GM18505 (cell line): ENCODE data around the gene MEI1.

ENCODE experiments used
- ATAC-seq: cut with Tn5 transposase; IDR thresholded peaks from one replicate; pipeline ENCODE4 v1.9.1; 2021; ENCODE audit not compliant: unreplicated experiment
- POLR2A ChIP-seq: IDR thresholded peaks from 4 replicates; pipeline ENCODE4 v1.6.1; 2011; ENCODE audit warnings: borderline replicate concordance; ENCODE audit not compliant: insufficient read depth, insufficient read length; ENCODE audit errors: extremely low read depth

MEI1 gene

DNA sequence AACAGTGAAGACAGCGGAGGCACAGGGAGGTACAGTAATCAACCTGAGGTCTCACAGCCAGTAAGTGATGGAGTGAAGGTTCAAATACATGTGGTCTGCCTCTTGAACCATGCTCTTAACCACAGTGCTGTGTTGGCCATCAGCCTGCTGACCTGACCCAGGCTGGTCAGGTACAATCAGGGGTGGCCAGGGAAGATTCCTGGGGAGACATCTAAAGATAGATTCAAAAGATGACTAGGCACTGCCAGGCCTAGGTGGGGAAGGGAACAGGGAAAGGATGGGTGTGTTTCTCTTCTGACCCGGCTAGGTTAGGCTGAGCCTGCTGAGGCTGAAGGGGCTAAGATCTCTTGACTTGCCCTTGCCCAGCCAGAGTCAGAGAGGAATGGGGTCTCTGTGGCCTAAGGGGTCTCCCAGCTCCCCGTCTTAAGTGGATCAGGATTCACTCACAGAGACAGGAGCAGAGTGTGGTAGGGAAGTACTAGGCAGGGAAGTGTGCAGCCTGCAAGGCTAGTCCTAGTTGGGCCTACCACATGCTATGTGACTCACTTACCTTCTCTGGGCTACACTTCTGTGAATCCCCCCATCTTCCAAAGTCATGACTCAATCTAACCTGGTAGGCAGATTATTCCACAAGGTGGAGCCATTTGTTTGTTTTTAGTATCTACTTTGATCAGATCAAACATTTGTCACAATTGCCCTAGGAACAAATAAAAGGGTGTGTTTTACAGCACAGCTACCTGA lies 123.2 kb downstream of the MEI1 start:
- no peak for TF ChIP-seq POLR2A
- no peak for ATAC-seq

DNA sequence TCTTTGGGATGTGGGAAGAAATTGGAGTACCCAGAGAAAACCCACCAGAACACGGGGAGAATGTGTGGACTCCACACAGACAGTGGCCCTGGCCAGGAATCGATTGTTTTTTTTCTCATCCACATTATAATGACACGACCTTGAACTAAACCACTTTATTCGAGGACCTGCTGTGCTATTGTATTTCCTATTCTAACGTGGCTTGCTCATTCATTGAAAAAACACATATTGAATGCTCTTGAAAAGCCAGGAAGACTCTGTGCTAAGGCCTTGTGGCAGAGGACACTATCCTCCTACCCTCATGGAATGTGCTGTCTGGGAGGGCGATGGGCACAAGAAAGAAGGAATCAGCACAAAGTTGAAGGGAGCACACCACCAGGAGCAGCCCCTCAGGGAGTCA lies 124.5 kb downstream of the MEI1 start:
- ATAC-seq, result no peak
- TF ChIP-seq POLR2A, result no peak

GRCh38 chr22:41825376-41825775 lies 126.1 kb downstream of the MEI1 start:
- no peak for TF ChIP-seq POLR2A
- ATAC-seq, result no peak

- TF ChIP-seq POLR2A, result no peak
- no peak for ATAC-seq
These were observed 126.7 kb downstream of the MEI1 start for GRCh38 chr22:41826021-41826420.

GRCh38 chr22:41826430-41827383 lies 127.4 kb downstream of the MEI1 start:
- TF ChIP-seq POLR2A, result no peak
- ATAC-seq, result no peak

GRCh38 chr22:41827671-41828070 lies 128.4 kb downstream of the MEI1 start:
- ATAC-seq, result no peak
- TF ChIP-seq POLR2A, result no peak

GRCh38 chr22:41828516-41828915 lies 129.2 kb downstream of the MEI1 start:
- TF ChIP-seq POLR2A, result no peak
- ATAC-seq, result no peak

DNA sequence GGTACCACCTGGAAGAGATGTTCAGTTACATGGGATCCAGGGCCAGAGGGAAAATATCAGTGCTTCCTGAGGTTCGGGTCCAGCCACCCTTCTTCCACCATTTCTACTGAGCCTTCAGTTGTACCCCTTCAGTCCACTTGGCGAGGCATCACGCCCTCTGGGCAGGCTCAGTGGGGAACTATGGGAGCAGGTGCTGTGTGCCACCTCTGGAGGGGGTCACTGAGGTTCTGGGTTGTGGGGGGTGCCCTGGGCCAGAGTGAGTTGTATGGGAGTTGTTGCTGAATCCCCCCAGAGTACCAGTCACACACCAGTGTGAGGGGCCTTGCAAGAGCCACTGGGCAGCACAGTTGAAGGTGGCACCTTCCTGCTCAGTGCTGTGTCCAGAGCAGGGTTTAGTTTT lies 130.9 kb downstream of the MEI1 start:
- no peak for TF ChIP-seq POLR2A
- no peak for ATAC-seq

DNA sequence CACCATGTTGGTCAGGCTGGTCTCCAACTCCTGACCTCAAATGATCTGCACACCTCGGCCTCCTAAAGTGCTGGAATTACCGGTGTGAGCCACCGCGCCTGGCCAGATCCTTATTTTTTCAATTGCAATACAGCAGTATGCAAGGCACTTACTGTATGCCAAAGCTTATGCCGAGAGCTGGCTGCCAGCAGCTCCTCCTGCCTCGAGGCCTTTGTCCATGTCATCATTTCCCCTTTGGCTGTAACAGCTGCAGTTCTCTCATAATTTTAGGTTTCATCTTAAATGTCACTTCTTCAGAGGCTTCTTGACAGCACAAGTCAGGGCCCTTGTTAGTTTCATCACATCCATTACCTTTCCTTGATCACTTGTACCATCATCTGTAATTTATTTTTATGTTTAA lies 132.1 kb downstream of the MEI1 start:
- TF ChIP-seq POLR2A, result no peak
- ATAC-seq, result no peak

DNA sequence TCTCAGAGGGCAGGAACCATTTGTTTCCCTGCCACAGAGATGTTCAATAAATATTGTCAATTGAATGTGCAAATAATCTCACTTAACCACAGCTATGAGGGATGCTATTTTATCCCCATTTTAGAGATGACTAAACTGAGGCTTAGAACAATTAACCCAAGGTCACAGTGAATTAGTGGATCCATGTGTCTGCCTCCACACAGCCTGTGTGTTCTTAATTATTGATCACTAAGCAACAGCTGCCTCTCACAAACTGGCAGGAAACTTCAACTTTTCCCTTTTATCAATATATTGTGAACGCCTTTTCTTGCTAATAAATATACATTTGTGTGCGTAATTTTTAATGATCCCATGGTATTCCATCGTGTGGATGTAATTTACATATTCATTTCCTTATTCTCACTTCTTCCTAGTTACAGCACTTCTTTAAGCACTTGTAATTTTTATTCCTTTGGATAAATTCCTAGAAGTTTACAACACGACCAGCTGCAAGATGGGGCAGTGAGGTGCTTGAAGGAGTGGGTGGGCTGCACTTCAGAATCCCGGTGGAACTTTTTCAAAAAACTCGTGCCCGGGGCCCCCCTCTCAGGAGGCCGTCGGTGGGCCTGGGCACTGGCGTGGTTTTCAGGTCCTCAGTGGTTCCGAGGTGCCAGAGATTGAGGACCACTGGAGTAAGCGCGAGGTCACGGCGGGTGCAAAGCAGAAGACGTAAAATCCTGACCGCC lies 132.7 kb downstream of the MEI1 start:
- peak; percentile 2 for ATAC-seq
- no peak for TF ChIP-seq POLR2A

- TF ChIP-seq POLR2A, result peak; percentile 90
- peak; percentile 82 for ATAC-seq
These were observed 133.5 kb downstream of the MEI1 start, which contains the start of gene SREBF2 for GRCh38 chr22:41832553-41833368. Gene SREBF2, plus strand, starts transcription at chr22:41833105. Its CDS starts 166 bp downstream, at chr22:41833271.

- peak; percentile 26 for ATAC-seq
- no peak for TF ChIP-seq POLR2A
These were observed 134.2 kb downstream of the MEI1 start for GRCh38 chr22:41833369-41834004.
